WI38 (cell line): ENCODE data around the gene GFY.

Experiments
- H3K4me3 ChIP-seq: 2 replicates; pipeline ENCODE4 v1.5.1; 2011; ENCODE audit warnings: low read depth, mild to moderate bottlenecking, control low read depth, low read length
- TF ChIP-seq, protein P1 (sequence below): IDR thresholded peaks from 2 replicates; pipeline ENCODE4 v1.5.1; 2012; ENCODE audit warnings: low read depth, mild to moderate bottlenecking, control low read depth, low read length

The GFY gene, protein sequence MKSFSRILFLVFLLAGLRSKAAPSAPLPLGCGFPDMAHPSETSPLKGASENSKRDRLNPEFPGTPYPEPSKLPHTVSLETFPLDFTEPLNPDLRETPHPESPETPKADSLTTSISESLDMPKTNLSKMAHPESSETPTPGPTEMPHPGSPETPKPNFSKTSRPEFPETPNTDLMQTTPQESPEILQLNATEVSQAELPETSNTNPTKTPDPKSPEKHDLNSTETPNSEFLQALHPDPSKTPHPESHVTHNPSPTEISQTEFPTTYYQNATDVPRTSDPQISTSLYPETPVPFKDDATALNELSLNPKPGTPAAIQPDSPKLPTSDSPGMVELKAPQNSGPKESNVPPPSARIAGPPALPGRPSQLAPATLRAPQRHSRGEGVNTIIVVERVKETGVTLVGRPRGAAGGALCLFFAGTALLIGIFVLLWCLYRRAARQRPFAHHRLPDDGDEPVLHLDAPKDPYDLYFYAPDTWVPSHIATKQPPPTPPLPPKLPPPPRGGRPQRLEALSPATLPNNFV

DNA sequence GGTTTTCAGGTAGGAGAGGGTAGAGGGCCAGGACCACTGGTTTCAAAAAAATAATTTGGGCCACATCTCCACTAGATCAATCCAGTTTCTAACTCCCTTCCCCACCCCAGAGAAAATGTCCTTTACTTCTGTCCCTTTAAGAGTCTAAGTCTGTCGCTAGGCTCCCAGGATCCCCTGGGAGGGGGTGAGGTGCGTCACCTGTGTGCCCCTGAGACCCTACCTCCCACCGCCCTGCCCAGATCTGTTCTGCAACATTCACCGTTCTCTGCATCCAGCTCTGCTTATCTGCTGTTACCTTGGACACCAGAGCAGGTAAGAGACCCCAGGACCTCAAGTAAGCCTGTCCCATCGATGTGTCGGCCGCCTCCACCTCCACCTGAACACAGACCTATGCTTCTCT, at the start of gene GFY:
Gene GFY (plus strand): TSS at position 211 of the 400 bp plus-strand sequence. CDS start 1,043 bp downstream, outside the sequence.
- no peak within 1 kb of the TSS for H3K4me3 ChIP-seq
- TF ChIP-seq, protein P1, sequence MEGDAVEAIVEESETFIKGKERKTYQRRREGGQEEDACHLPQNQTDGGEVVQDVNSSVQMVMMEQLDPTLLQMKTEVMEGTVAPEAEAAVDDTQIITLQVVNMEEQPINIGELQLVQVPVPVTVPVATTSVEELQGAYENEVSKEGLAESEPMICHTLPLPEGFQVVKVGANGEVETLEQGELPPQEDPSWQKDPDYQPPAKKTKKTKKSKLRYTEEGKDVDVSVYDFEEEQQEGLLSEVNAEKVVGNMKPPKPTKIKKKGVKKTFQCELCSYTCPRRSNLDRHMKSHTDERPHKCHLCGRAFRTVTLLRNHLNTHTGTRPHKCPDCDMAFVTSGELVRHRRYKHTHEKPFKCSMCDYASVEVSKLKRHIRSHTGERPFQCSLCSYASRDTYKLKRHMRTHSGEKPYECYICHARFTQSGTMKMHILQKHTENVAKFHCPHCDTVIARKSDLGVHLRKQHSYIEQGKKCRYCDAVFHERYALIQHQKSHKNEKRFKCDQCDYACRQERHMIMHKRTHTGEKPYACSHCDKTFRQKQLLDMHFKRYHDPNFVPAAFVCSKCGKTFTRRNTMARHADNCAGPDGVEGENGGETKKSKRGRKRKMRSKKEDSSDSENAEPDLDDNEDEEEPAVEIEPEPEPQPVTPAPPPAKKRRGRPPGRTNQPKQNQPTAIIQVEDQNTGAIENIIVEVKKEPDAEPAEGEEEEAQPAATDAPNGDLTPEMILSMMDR, result no peak

DNA sequence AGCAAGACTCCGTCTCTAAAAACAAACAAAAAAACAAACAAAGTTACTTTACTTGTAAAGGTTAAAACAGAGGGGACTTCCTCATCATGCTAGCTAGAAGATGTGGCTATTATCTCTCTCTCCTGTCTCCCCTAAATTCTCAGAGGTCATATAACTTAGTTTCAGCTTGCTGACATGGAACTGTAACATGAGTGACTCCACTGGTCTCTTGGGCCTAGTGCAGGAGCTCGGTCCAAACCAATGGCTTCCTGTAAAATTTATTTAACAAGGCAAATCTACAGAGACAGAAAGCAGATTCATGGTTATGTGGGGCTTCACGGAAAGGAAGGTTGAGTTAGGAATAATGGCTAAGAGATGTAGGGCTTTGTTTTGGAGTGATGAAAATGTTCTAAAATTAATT, 46.7 kb upstream of the GFY start:
- no peak overlapping the region for H3K4me3 ChIP-seq
- TF ChIP-seq, protein P1, result no peak

DNA sequence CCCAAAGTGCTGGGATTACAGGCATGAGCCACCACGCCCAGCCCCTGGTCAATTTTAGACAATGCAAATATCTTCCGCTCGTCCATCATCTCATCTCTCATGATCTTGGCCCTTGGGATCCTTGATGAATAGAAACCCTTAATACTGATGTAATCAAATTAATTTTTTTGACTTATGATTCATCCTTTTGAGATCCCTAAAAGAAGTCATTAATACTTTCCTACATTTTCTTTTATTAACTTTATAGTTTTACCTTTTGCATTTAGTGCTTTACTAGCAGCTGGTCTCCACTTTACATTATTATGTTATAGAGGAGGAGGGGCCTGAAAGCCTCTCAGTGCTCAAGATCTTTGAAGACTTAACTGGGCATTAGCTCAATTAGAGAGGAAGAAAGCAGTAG, 44.8 kb upstream of the GFY start:
- TF ChIP-seq, protein P1, result no peak
- H3K4me3 ChIP-seq, result no peak overlapping the region

DNA sequence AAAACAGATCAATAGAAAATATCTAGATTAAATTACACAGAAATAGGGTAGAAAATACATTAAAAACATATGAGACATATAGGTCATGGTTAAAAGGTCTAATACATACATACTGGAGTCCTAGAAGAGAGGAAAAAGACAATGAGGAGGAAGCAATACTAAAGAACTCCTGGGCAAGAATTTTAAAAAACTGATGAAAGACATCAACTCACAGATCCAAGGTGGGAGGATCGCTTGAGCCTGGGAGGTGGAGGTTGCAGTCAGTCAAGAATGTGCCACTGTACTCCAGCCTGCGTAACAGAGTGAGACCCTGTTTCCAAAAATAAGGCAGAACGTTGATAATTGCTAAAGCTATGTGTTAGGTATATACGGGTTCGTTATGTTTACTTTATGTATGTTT, 42.5 kb upstream of the GFY start:
- H3K4me3 ChIP-seq, result no peak overlapping the region
- TF ChIP-seq, protein P1, result no peak

DNA sequence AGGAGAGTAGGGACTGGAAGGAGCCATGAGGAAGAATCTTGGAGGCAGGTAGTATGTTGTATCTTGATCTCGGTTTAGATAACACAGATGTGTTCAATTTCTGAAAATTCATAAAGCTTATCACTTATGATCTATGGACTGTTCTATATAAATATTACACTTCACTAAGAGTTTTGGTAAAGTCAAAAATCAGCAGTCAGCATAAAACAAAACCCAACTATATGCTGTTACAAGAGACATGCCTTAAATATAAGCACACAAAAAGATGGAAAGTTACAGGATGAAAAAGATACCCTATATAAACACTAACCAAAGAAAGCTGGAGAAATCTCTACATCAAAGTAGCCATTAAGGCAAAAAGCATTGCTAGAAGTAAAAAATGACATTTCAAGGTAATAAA, 41.6 kb upstream of the GFY start:
- no peak overlapping the region for H3K4me3 ChIP-seq
- TF ChIP-seq, protein P1, result no peak

DNA sequence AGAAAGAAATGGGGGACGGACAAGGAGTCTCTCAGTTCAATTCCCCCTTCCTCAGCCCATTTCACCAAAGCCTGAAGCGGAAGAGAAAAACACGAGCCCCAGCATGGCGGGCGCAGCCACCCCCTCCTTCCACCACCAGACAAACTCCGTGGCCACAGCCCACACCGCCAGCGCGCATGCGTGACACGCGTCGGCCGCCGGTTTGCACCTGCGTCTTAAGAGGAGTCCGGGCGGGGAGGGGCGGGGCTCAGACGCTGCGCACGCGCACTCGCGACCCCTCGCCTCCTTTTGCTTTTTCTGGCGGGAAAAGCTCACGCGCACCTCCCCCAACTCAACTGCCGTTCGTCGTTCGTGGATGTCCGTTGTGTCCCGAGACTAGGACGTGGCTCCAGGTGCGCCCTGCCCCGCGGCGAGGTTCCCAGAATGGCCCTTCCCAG, 37.2 kb upstream of the GFY start, which contains the start of gene KASH5:
Gene KASH5 (plus strand): TSS at position 314 of the 437 bp plus-strand sequence. CDS start 2,635 bp downstream, outside the sequence.
- TF ChIP-seq, protein P1, result no peak
- no peak within 1 kb of the TSS for H3K4me3 ChIP-seq

DNA sequence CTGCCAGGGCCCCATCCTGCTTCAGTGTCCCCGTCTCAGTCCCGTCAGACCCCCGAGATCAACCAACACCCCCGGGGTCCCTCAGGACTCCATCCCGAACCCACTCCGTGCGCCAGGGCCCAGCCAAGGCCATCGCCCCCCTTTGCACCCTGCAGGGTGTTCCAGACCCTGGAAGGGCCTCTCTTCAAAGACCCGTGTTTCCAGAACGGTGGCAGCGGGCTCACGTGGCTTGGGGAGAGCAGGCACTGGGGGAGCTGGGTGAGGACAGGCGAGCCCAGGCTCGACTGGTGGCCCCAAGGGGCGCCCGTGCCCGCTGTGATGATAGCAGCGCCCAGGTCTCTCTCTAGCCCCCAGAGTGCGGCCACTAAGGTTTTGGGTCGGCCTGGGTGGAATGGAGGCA, 35.8 kb upstream of the GFY start:
- TF ChIP-seq, protein P1, result no peak
- no peak overlapping the region for H3K4me3 ChIP-seq
